ENCODE results near the gene PRKN. TPM values are rescaled to one million over a fixed set of nuclear protein-coding genes. Genes with fewer than 3 reads are reported as not detected.

The PRKN gene
- total and polyA plus RNA-seq, 2 donors (not counting 1 experiment from before 2014, with no cell fraction given), result 0.43 to 4.6 TPM

DNA sequence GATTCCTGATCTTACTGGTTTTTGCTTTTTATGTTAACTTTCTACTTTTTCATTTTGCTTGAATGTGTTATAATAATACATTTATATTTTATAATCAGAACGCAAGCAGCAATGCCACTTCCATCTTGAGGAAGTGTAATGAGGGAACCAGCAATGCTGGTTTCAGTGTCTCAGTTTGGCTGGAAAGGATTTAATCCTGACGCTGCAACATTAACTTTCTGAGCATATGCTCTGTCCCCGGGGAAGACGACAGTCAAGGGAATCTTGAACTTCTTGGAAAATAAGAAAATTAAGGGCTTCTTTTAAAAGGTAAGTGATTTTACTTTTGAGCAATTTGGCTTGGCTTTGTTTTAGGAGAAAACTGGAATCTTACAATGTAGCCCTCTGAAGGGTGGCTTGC lies 1248.2 kb downstream of the PRKN start:
- Histone ChIP-seq H3K27ac (ENCODE audit: insufficient read depth, low read length) (no peak overlapping the region), H3K79me2 (ENCODE audit: control insufficient read depth, insufficient read depth, low read length) (no peaks in the 10 kb centered on the region), H4K20me1 (ENCODE audit: control insufficient read depth, extremely low read depth, insufficient read depth, low read length) (no peaks in the 10 kb centered on the region), H2AFZ (ENCODE audit: low read length) (no peak overlapping the region), H3K9me3 (ENCODE audit: control insufficient read depth, insufficient read depth, low read depth, low read length) (no peaks in the 10 kb centered on the region), H3K4me1 (ENCODE audit: control insufficient read depth, extremely low read depth, insufficient read depth, low read length) (no peaks in the 10 kb centered on the region), H3K36me3 (ENCODE audit: control insufficient read depth, insufficient read depth, low read length) (no peaks in the 10 kb centered on the region), H3K4me2 (ENCODE audit: extremely low read depth, insufficient read depth, low read length) (no peak overlapping the region), H3K9ac (ENCODE audit: insufficient read depth, low read length) (no peak overlapping the region), H3K4me3 (replicated peaks in 1 of 4; ENCODE audit: control extremely low read depth in 1 of 4, insufficient read depth in 1 of 4, low read depth in 3 of 4, low read length in 4 of 4) (no peak overlapping the region), H3K27me3 (ENCODE audit: control insufficient read depth, insufficient read depth, low read length) (no peaks in the 10 kb centered on the region)
- no peak for DNase-seq (ENCODE audit: low read depth in 2 of 2)
- TF ChIP-seq, protein P1, sequence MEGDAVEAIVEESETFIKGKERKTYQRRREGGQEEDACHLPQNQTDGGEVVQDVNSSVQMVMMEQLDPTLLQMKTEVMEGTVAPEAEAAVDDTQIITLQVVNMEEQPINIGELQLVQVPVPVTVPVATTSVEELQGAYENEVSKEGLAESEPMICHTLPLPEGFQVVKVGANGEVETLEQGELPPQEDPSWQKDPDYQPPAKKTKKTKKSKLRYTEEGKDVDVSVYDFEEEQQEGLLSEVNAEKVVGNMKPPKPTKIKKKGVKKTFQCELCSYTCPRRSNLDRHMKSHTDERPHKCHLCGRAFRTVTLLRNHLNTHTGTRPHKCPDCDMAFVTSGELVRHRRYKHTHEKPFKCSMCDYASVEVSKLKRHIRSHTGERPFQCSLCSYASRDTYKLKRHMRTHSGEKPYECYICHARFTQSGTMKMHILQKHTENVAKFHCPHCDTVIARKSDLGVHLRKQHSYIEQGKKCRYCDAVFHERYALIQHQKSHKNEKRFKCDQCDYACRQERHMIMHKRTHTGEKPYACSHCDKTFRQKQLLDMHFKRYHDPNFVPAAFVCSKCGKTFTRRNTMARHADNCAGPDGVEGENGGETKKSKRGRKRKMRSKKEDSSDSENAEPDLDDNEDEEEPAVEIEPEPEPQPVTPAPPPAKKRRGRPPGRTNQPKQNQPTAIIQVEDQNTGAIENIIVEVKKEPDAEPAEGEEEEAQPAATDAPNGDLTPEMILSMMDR (conservative IDR thresholded peaks at IDR 0.05 in 1 of 2, IDR thresholded peaks at IDR 0.05 in 1 of 2; ENCODE audit: low read depth in 1 of 2, low read length in 2 of 2), result no peak
- no peak for TF ChIP-seq EZH2 (IDR thresholded peaks at IDR 0.05; ENCODE audit: low read length, missing control alignments)

DNA sequence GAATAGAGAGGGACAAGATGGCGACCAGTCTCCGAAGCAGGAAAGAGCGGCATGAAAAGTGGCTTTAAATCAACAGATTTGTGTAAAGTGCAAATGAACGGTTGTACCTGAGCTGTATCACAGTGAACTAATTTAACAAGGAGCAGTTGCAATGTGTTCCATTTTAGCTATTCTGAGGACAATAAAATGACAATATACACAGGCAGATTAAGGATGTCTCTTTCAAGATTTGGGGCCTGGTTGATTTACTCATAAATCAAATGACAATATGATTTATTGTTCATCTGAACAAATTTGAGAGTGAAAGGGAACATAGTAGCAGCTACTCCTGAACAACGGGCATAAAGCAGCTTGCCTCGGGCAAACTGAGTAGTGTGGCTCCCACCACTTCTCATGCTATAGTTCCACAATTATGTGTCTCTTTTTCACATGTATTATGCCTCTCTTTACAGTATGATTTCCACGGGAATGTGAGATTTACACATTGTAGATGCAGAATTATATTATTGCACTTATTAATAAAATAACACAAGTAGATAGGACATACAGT lies 1249.6 kb downstream of the PRKN start:
- H3K4me2 ChIP-seq (ENCODE audit: extremely low read depth, insufficient read depth, low read length), result no peak overlapping the region
- no peak overlapping the region for H2AFZ ChIP-seq (ENCODE audit: low read length)
- no peaks in the 10 kb centered on the region for H3K4me1 ChIP-seq (ENCODE audit: control insufficient read depth, extremely low read depth, insufficient read depth, low read length)
- no peaks in the 10 kb centered on the region for H3K9me3 ChIP-seq (ENCODE audit: control insufficient read depth, insufficient read depth, low read depth, low read length)
- no peaks in the 10 kb centered on the region for H3K36me3 ChIP-seq (ENCODE audit: control insufficient read depth, insufficient read depth, low read length)
- H3K27me3 ChIP-seq (ENCODE audit: control insufficient read depth, insufficient read depth, low read length), result no peaks in the 10 kb centered on the region
- no peaks in the 10 kb centered on the region for H3K79me2 ChIP-seq (ENCODE audit: control insufficient read depth, insufficient read depth, low read length)
- no peak overlapping the region for H3K27ac ChIP-seq (ENCODE audit: insufficient read depth, low read length)
- no peak for TF ChIP-seq EZH2 (IDR thresholded peaks at IDR 0.05; ENCODE audit: low read length, missing control alignments)
- TF ChIP-seq, protein P1 (conservative IDR thresholded peaks at IDR 0.05 in 1 of 2, IDR thresholded peaks at IDR 0.05 in 1 of 2; ENCODE audit: low read depth in 1 of 2, low read length in 2 of 2), result no peak
- no peak overlapping the region for H3K9ac ChIP-seq (ENCODE audit: insufficient read depth, low read length)
- DNase-seq (ENCODE audit: low read depth in 2 of 2), result no peak
- H3K4me3 ChIP-seq (replicated peaks in 1 of 4; ENCODE audit: control extremely low read depth in 1 of 4, insufficient read depth in 1 of 4, low read depth in 3 of 4, low read length in 4 of 4), result no peak overlapping the region
- H4K20me1 ChIP-seq (ENCODE audit: control insufficient read depth, extremely low read depth, insufficient read depth, low read length), result no peaks in the 10 kb centered on the region

DNA sequence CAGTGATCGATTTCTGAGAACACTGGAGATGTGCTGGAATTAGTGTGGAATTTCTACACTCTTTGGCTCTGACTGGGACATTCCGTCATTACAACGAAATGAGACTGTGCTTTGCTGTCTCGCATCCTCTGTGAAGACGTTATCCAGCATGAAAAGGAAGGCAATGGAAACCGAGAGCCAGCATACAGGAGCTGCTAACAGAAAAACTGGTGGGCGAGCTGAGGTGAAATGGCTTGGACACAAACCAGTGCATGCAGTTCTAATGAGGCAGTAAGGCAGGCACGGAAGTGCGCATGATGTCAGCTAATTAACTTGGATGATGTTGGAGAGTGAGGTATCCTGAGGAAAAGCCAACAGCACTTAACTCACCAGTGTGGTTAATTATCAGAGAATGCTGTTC lies 1250.9 kb downstream of the PRKN start:
- Histone ChIP-seq H3K4me3 (replicated peaks in 1 of 4; ENCODE audit: control extremely low read depth in 1 of 4, insufficient read depth in 1 of 4, low read depth in 3 of 4, low read length in 4 of 4) (no peak overlapping the region), H3K79me2 (ENCODE audit: control insufficient read depth, insufficient read depth, low read length) (no peaks in the 10 kb centered on the region), H3K27ac (ENCODE audit: insufficient read depth, low read length) (no peak overlapping the region), H3K4me1 (ENCODE audit: control insufficient read depth, extremely low read depth, insufficient read depth, low read length) (no peaks in the 10 kb centered on the region), H3K9ac (ENCODE audit: insufficient read depth, low read length) (no peak overlapping the region), H2AFZ (ENCODE audit: low read length) (no peak overlapping the region), H3K9me3 (ENCODE audit: control insufficient read depth, insufficient read depth, low read depth, low read length) (no peaks in the 10 kb centered on the region), H3K4me2 (ENCODE audit: extremely low read depth, insufficient read depth, low read length) (no peak overlapping the region), H4K20me1 (ENCODE audit: control insufficient read depth, extremely low read depth, insufficient read depth, low read length) (no peaks in the 10 kb centered on the region), H3K36me3 (ENCODE audit: control insufficient read depth, insufficient read depth, low read length) (no peaks in the 10 kb centered on the region), H3K27me3 (ENCODE audit: control insufficient read depth, insufficient read depth, low read length) (no peaks in the 10 kb centered on the region)
- DNase-seq (ENCODE audit: low read depth in 2 of 2), result peak in 1 of 2 donors; percentile 96
- TF ChIP-seq, protein P1 (conservative IDR thresholded peaks at IDR 0.05 in 1 of 2, IDR thresholded peaks at IDR 0.05 in 1 of 2; ENCODE audit: low read depth in 1 of 2, low read length in 2 of 2), result no peak

Data from fibroblast of lung (primary cell).